ENCODE measurements around the gene COMMD1.
"Not testable (repeated sequence)": the region's sequence is repeated elsewhere in the genome, so short reads cannot be mapped to it uniquely, and the experiment has no call there.

COMMD1 gene

GRCh38 chr2:62030902-62031301 is 125.4 kb downstream of the COMMD1 start:
- DNase-seq (ENCODE audit: low read depth) = no peak

- no peak for DNase-seq (ENCODE audit: low read depth)
Observed at GRCh38 chr2:62032096-62032495, 126.6 kb downstream of the COMMD1 start.

- no peak for DNase-seq (ENCODE audit: low read depth)
Observed at GRCh38 chr2:62034715-62035114, 129.2 kb downstream of the COMMD1 start.

GRCh38 chr2:62036229-62036628 is 130.8 kb downstream of the COMMD1 start:
- DNase-seq (ENCODE audit: low read depth) = no peak

GRCh38 chr2:62036761-62037250 is 131.3 kb downstream of the COMMD1 start:
- DNase-seq (ENCODE audit: low read depth) = no peak

- peak; percentile 13 for DNase-seq (ENCODE audit: low read depth)
Observed at GRCh38 chr2:62038975-62039771, 133.7 kb downstream of the COMMD1 start.

GRCh38 chr2:62040926-62041325 is 135.5 kb downstream of the COMMD1 start:
- no peak for DNase-seq (ENCODE audit: low read depth)

GRCh38 chr2:62041701-62042385 is 136.4 kb downstream of the COMMD1 start:
- not testable (repeated sequence) for DNase-seq (ENCODE audit: low read depth)

GRCh38 chr2:62042400-62042799 is 136.9 kb downstream of the COMMD1 start:
- no peak for DNase-seq (ENCODE audit: low read depth)

GRCh38 chr2:62042944-62043343 is 137.5 kb downstream of the COMMD1 start:
- no peak for DNase-seq (ENCODE audit: low read depth)

GRCh38 chr2:62045017-62045543 is 139.6 kb downstream of the COMMD1 start:
- no peak for DNase-seq (ENCODE audit: low read depth)

- no peak for DNase-seq (ENCODE audit: low read depth)
Observed at GRCh38 chr2:62046141-62046540, 140.7 kb downstream of the COMMD1 start.

- DNase-seq (ENCODE audit: low read depth) = no peak
Observed at GRCh38 chr2:62050456-62051045, 145.1 kb downstream of the COMMD1 start.

- no peak for DNase-seq (ENCODE audit: low read depth)
Observed at GRCh38 chr2:62054029-62054791, 148.7 kb downstream of the COMMD1 start.

- no peak for DNase-seq (ENCODE audit: low read depth)
Observed at GRCh38 chr2:62054916-62055450, 149.5 kb downstream of the COMMD1 start.

- no peak for DNase-seq (ENCODE audit: low read depth)
Observed at GRCh38 chr2:62055724-62056336, 150.4 kb downstream of the COMMD1 start.

GRCh38 chr2:62056341-62056740 is 150.9 kb downstream of the COMMD1 start:
- no peak for DNase-seq (ENCODE audit: low read depth)

GRCh38 chr2:62065243-62065642 is 159.8 kb downstream of the COMMD1 start:
- no peak for DNase-seq (ENCODE audit: low read depth)

- DNase-seq (ENCODE audit: low read depth) = no peak
Observed at GRCh38 chr2:62071126-62071598, 165.7 kb downstream of the COMMD1 start.

GRCh38 chr2:62071760-62072680 is 166.5 kb downstream of the COMMD1 start:
- no peak for DNase-seq (ENCODE audit: low read depth)
